8988T (cell line): Measurements from ENCODE around the gene DLEC1.
"Not testable (repeated sequence)": the region's sequence is repeated elsewhere in the genome, so short reads cannot be mapped to it uniquely, and the experiment has no call there.

Experiments
- DNase-seq: peaks from one replicate; pipeline ENCODE4 v3.0.0; 2011

The DLEC1 gene

GRCh38 chr3:38087278-38087677, 48.3 kb downstream of the DLEC1 start:
- not testable (repeated sequence) for DNase-seq

GRCh38 chr3:38088126-38089078, 49.4 kb downstream of the DLEC1 start:
- no peak for DNase-seq

GRCh38 chr3:38089163-38089562, 50.2 kb downstream of the DLEC1 start:
- DNase-seq, result no peak

- no peak for DNase-seq
These were observed 51.4 kb downstream of the DLEC1 start for GRCh38 chr3:38090453-38090852.

GRCh38 chr3:38094999-38095398, 56.0 kb downstream of the DLEC1 start:
- DNase-seq, result no peak

- DNase-seq, result no peak
These were observed 56.9 kb downstream of the DLEC1 start for GRCh38 chr3:38095669-38096483.

- no peak for DNase-seq
These were observed 58.7 kb downstream of the DLEC1 start for GRCh38 chr3:38097446-38098375.

- DNase-seq, result no peak
These were observed 59.3 kb downstream of the DLEC1 start for GRCh38 chr3:38098376-38098723.

- DNase-seq, result no peak
These were observed 60.5 kb downstream of the DLEC1 start for GRCh38 chr3:38099518-38099917.

GRCh38 chr3:38100498-38100897, 61.5 kb downstream of the DLEC1 start:
- DNase-seq, result no peak

- DNase-seq, result no peak
These were observed 62.9 kb downstream of the DLEC1 start for GRCh38 chr3:38101811-38102443.

GRCh38 chr3:38102444-38102814, 63.4 kb downstream of the DLEC1 start:
- no peak for DNase-seq

GRCh38 chr3:38105525-38105924, 66.5 kb downstream of the DLEC1 start:
- DNase-seq, result no peak

- DNase-seq, result no peak
These were observed 69.1 kb downstream of the DLEC1 start for GRCh38 chr3:38107911-38108648.

- no peak for DNase-seq
These were observed 69.9 kb downstream of the DLEC1 start for GRCh38 chr3:38108649-38109579.

GRCh38 chr3:38109580-38110313, 70.7 kb downstream of the DLEC1 start:
- DNase-seq, result no peak

- no peak for DNase-seq
These were observed 71.5 kb downstream of the DLEC1 start for GRCh38 chr3:38110314-38111050.

- no peak for DNase-seq
These were observed 72.2 kb downstream of the DLEC1 start for GRCh38 chr3:38111201-38111600.
